Germinal center (tissue), 1 donor: Measurements from ENCODE around the gene PDGFRA.
"Not testable (repeated sequence)": the region's sequence is repeated elsewhere in the genome, so short reads cannot be mapped to it uniquely, and the experiment has no call there.

Experiments
- DNase-seq: peaks from one replicate; pipeline ENCODE4 v3.0.0; 2012; ENCODE audit warnings: mixed read lengths, low spot score

The PDGFRA gene

GRCh38 chr4:54320826-54321685, 92.0 kb downstream of the PDGFRA start:
- no peak for DNase-seq

GRCh38 chr4:54322818-54323417, 93.8 kb downstream of the PDGFRA start:
- peak; percentile 55 for DNase-seq

DNA sequence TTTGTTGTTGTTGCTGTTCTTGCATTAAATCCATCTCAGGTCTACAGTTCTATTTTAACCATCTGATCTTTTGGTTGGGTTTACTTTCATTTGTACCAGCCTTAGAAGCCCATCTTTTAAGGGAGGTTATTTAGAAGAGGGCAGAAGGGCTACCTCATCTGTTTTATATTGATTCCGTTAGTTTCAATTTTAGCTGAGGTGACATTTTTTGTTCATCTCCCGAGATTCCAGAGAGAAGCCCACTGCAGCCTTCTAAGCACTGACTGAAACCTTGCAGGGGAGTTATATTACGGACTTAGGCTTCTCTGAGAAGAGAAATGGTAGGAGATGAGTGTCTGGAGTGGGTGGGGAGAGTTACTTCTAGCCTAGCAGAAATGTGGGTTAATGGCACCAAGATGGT, 101.8 kb downstream of the PDGFRA start:
- DNase-seq, result no peak

GRCh38 chr4:54332542-54332941, 103.4 kb downstream of the PDGFRA start:
- DNase-seq, result no peak

- no peak for DNase-seq
These were observed 104.6 kb downstream of the PDGFRA start for GRCh38 chr4:54333657-54334056.

- DNase-seq, result not testable (repeated sequence)
These were observed 105.7 kb downstream of the PDGFRA start for GRCh38 chr4:54334769-54335168.

DNA sequence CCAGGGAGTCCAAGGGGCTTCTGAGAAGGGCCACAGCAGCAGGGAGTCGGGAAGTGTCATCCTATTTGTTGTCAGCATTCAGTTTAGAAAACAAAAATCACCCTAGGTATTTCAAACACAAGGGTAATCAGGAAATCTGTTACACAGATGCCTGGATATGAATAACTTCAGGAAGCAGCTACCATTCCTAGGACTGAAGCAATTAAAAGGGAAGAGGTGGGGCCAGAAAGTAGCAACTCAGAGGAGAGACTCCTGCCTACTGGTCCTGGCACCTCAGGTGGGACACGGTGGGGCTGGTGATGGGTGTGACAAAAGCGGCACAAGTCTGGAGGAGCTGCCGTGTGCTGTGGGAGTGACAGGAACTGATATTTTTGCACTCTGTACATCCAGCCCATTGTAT, 107.9 kb downstream of the PDGFRA start:
- DNase-seq, result no peak

DNA sequence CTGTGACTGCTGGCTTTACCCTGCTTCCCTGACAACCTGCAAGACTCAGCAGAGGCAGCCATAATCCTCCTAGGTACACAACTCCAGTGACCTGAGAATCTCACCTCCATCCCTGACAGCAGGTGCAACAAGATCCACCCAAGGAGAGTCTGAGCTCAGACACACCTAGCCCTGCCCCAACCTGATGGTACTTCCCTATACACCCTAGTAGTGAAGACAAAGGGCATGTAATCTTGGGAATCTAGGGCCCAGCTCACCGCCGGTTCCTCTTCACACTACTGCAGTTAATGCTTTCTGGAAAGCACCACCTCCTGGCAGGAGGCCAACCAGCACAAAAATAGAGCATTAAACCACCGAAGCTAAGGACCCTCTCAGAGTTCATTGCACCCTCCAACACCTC, 113.0 kb downstream of the PDGFRA start:
- DNase-seq, result not testable (repeated sequence)
